Hematopoietic multipotent progenitor cell treated with erythropoietin and hydrocortisone succinate and interleukin-3 and kit ligand, for 15 days (in vitro differentiated cells): ENCODE results near the gene ZNF593.
A peak's percentile ranks its signal among the peaks of the same experiment; 100 is the strongest.

Experiments used
- DNase-seq: peaks from one replicate; pipeline ENCODE4 v3.0.0-alpha.2; 2015; ENCODE audit warnings: low spot score

ZNF593 gene

GRCh38 chr1:26169198-26169554 lies 532 bp upstream of the ZNF593 start:
- no peak for DNase-seq

GRCh38 chr1:26170472-26170821 lies 739 bp downstream of the ZNF593 start:
- no peak for DNase-seq

GRCh38 chr1:26171084-26172072 lies 1.7 kb downstream of the ZNF593 start, which contains the start of gene ZNF593OS:
Gene ZNF593OS, minus strand, starts transcription at chr1:26171832. Its CDS starts 171 bp downstream, at chr1:26171661.
- no peak for DNase-seq

GRCh38 chr1:26175346-26175745 lies 5.6 kb downstream of the ZNF593 start:
- DNase-seq: no peak

- DNase-seq: no peak
Measured at GRCh38 chr1:26177182-26177684, 7.5 kb downstream of the ZNF593 start, which contains the start of gene CNKSR1. Gene CNKSR1, plus strand, starts transcription at chr1:26177491. Its CDS starts 57 bp downstream, at chr1:26177548.

- DNase-seq: no peak
Measured at GRCh38 chr1:26180010-26180506, 10.3 kb downstream of the ZNF593 start.

- DNase-seq: no peak
Measured at GRCh38 chr1:26181586-26182382, 12.1 kb downstream of the ZNF593 start.

GRCh38 chr1:26182383-26182696 lies 12.6 kb downstream of the ZNF593 start:
- DNase-seq: no peak

GRCh38 chr1:26184086-26184485 lies 14.4 kb downstream of the ZNF593 start:
- DNase-seq: no peak

- DNase-seq: no peak
Measured at GRCh38 chr1:26184883-26185282, 15.2 kb downstream of the ZNF593 start.

GRCh38 chr1:26187882-26188281 lies 18.2 kb downstream of the ZNF593 start:
- no peak for DNase-seq

GRCh38 chr1:26188477-26188876 lies 18.8 kb downstream of the ZNF593 start:
- no peak for DNase-seq

GRCh38 chr1:26189331-26189730 lies 19.6 kb downstream of the ZNF593 start:
- no peak for DNase-seq

- DNase-seq: no peak
Measured at GRCh38 chr1:26189751-26190275, 20.1 kb downstream of the ZNF593 start.

- DNase-seq: peak; percentile 12
Measured at GRCh38 chr1:26190373-26190987, 20.8 kb downstream of the ZNF593 start, which contains the start of gene CATSPER4. Gene CATSPER4, plus strand, starts transcription at chr1:26190602. Its CDS starts 26 bp downstream, at chr1:26190628.

- no peak for DNase-seq
Measured at GRCh38 chr1:26191739-26192138, 22.0 kb downstream of the ZNF593 start.

GRCh38 chr1:26195805-26196204 lies 26.1 kb downstream of the ZNF593 start:
- no peak for DNase-seq

GRCh38 chr1:26197301-26197700 lies 27.6 kb downstream of the ZNF593 start:
- no peak for DNase-seq

- DNase-seq: no peak
Measured at GRCh38 chr1:26197813-26198212, 28.1 kb downstream of the ZNF593 start.

GRCh38 chr1:26200413-26200812 lies 30.7 kb downstream of the ZNF593 start:
- DNase-seq: no peak

GRCh38 chr1:26203642-26204318 lies 34.1 kb downstream of the ZNF593 start:
- no peak for DNase-seq
